Activated CD8-positive, alpha-beta memory T cell treated with anti-CD3 and anti-CD28 coated beads for 48 hours (primary cell): ENCODE measurements around the gene RAI14.

Experiments used
- DNase-seq, 3 experiments: peaks; one replicate each; pipeline ENCODE4 v3.0.0-alpha.2; 2020; ENCODE audit warnings: low read depth in 2 of 3, low spot score in 2 of 3

Gene RAI14

DNA sequence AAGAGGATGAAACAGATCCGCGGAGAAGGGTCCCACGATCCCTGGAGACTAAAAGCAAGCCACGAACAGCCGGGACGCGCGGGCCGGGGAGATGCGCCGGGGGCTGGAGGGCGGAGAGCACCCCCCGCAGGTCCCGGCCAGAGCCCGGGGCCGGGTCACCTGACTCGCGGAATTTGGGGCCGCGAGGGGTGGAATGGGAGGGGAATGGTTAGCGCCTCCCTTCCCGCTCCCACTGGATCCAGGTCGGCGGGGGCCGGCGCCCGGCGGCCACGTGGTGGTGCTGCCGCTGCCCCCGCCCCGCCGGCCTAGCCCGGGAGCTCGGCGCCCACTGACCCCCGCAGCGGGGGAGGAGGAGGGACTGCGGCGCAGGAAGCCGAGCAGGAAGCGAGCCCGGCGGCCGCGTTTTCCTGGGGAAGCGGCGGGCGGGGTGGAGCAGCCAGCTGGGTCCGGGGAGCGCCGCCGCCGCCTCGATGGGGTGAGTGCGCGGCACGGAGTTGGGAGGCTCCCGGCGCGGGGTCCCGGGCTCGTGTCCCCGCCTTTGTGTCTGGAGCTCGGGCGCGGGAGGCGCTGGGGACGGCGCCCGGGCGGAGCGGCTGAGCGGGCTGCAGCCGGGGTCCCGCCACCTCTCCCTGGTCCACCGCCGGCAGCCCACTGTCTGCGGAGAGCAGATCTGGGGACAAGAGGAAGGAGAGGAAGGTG, at the start of gene RAI14:
RAI14 (plus strand) TSS at position 328 of the 699 bp plus-strand sequence. CDS start 30,592 bp downstream, outside the sequence.
- DNase-seq: no peak

DNA sequence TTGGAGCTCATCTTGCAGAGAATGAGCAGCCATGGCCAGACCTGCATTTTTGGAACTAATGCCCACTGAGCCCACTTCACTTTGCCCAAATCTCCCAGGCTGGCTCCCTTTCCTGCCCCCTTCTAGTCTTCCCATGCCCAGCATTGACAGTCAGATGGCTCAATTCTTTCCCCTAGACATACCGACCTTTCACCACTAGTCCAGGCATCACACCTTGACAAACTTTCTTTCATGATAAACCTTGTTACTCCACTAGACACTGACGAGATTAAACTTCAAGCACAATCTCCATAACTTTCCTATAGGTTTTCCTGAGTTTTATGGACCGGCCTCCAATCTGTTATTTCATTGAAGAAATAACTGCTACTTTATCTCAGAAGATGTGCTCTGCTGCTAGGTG, 47.8 kb upstream of the RAI14 start:
- no peak for DNase-seq

DNA sequence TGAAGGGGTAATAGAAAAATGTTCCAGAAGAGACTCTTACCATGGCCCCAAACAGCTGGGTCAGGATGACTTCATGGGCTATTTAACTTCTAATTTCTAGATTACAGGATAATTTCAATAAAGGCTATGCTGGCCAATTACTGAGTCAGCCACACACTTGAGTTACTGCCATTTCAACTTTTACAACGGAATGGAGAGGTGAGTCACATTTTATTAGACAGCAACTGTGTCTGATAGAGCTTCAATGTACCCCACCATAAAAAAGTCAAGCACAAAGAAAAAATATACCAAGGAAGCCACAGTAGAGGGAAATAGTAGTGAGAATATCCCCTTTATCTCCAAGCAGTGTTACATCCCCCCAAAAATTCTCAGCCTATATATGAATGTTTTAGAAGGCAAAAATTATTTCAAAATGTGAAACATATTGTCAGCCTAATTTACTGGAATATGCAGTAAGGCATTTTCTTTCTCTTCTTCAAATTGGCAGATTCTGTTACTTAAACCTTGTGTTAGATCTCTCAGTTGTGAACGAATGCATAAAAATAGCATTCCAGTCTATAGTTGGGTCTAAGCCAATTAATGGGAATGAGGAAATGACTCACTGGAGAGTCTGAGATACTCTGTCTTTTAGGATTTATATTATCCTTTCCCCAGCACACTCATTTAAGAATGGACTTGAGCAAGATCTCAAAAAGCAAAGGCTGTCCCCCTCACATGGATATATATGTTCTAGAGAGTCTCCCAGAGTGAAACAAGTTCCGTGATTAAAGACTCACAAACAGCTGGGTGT, 47.1 kb upstream of the RAI14 start:
- no peak for DNase-seq

DNA sequence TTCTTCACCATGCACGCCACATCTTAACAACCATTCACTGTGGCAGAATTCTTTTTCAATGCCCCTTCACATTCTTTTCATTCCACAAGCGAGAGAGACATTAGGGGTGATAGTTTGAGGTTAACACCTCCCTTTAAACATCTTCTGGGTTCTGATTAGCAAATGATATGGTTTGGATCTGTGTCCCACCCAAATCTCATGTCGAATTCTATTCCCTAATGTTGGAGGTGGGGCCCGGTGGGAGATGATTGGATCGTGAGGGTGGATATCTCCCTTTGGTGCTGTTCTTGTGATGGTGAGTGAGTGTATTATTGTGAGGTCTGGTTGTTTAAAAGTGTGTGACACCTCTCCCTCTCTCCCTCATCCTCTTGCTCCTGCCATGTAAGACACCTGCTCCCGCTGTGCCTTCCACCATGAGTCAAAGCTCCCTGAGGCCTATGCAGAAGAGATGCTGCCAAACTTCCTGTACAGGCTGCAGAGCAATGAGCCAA, 46.1 kb upstream of the RAI14 start:
- no peak for DNase-seq

DNA sequence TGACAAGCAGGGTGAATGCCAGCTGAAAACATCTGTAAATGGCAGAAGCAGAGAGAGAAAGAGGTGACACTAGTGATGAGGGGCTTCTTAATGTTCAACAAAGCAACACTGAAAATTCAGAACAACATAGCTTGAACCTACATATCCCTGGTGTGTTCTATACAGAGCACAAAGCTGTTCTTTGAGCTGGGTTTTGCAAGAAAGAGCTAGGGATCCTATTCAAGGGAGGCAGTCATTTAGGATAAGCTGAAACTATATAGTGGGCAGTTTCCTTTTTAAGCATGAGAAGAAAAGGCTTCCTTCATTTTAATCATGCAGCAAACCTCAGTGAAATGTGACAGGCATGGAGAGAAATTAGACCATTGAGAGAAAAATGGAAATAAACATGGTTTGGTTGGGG, 45.6 kb upstream of the RAI14 start:
- DNase-seq: no peak

DNA sequence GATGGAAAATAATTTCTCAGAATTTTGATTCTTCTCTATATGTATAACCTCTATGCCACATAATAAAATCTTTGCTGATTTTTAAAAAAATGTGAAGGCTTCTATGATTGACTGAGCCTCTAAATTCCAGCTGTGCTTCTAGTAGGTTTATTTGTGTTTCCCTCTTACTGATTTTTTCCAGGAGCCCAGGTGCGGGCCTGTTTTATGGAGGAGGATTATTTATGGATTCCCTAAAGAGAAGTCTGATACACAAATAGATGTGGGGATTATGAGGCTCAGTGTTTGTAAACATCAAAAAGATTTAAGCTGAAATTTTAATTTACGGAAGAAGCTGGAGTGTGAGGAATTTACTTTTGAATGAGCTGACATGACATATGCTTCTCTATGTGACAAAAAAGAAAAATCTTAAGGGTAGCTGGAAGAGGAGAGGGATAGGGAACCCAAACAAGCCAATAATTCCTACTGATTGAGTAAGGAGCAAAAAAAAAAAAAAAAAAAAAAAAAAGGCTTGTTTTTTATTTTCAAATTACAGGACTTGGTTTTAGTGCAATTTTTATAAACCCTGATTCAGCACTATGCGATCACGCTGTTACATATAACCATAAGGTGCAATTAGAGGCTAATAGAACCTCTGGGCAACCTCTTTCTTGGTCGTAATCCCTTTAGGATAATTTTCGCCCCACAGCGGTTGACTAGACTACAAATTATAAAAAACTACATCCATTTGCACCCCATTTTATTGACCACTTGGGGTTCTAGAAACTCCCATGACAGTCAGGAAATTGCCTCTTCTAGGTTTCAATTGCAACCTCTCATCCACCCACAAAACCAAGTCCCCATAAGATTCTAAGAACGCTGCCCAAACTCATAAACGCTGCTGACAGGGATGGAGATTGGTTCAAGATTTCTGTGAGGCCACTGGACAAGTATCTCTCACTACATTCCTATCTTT, 44.4 kb upstream of the RAI14 start:
- no peak for DNase-seq

DNA sequence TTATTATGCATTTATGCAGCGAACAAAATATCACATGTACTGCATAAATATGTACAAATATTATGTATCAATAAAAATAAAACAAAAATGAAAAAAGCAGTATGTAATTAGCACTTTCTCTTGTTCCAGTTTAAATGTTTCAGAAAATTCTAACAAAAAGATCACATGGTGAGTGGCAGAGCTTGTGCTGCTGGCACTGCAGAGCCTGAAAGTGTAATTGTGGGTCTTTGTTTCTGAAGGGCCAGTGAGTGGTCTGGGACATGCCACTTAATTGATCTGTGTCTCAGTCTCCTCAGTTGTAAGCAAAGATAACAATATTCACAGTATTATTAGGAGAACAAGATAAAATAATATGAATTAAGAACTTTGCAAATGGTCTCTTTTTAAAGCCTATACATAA, 39.5 kb upstream of the RAI14 start:
- DNase-seq: no peak

DNA sequence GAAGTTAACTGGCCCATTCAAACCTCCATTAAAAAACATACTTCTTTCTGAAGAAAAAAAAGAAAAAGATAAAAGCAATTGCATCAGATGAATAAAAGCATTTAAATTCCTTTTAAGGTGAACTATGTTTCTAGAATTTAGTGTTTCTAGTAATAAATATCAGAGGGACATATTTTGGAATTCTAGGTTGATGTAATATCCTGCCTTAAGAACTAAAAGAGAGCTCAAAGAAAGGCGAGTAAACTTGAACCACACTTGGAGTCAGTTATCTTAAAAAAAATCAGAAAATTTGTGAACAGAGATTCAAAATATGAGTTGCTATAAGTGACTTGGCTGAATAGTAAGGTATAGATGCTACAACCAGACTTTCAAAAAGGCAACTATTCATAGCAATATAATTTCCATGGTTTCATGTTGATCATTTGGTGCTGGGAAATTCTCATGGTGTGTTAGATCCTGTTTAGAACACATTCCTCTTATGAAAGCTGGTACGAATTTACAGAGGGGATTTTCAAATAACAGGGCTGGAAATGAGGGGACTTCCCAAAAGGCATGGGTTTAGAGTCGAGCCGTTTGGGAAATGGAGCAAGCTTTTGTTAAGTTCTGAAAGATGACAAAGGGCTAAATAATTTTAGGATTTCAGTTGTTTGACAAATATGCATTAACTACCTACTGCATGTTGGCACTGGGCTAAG, 37.6 kb upstream of the RAI14 start:
- no peak for DNase-seq

DNA sequence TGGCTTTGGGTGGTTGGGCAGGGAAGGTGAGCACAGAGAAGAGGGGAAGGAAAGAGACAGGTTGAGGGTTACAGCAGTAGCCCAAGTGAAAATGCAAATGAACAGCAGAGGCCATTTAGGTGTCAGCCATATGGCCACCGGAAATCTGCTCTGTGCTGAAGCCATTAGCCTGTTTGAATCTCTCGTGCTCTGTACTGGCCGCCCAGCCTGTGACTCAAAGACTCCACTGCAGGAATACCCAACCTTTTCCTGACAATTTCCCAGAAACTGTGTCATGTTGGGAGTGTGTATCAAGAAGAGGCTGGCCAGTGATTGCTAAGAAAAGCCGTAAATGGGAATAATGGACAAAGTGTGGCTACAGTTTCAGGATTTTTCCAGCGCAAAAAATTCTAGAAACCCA, 35.9 kb upstream of the RAI14 start:
- no peak for DNase-seq

DNA sequence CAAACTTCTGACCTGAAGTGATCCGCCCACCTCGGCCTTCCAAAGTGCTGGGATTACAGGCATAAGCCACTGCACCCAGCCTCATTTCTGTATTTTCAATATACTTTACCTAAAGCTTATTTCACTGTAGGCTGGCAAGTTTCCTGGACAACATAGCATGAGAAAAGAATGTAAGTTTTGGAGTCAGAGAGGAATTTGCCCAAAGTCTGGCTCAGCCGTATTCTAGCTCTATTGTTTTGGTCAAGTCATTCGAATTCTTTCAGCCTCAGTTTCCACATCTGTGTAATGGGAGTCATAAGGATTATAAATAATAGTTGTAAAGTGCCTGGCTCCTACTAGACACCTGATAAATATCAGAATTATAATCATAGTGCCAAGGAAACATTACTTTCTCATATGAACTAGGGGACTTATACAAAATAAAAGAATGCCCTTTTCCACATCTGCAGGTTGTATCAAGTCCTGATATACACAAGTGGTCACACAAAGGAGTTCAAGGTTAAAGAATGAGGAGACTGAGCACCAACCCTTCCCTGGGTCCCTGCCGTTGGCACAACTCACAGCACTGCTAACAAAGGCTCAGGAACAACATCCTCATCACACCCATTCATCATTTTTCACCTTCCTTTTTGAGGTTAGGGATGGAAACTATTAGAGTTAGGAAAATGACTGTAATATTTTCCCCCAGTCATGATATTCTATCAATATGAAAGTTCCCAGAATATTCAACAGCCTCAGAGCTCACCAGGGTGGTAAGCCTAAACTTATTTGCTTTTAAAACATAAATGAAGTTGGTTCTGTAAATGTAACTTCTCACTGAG, 34.6 kb upstream of the RAI14 start:
- no peak for DNase-seq

DNA sequence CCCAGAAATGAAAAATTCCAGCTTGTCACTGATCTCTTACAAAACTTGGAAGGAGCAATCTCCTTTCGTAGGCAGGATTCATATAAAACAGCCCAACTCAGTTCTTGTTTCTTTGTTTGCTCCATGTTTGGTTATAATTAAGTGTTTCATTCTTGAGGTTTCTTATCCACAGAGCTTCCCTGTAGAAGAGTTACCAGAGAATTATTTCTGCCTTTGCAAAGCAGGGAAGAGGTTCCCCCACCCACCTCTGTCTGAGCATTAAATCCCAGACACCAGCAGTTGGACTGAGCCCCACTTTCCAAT, 34.1 kb upstream of the RAI14 start:
- DNase-seq: no peak

DNA sequence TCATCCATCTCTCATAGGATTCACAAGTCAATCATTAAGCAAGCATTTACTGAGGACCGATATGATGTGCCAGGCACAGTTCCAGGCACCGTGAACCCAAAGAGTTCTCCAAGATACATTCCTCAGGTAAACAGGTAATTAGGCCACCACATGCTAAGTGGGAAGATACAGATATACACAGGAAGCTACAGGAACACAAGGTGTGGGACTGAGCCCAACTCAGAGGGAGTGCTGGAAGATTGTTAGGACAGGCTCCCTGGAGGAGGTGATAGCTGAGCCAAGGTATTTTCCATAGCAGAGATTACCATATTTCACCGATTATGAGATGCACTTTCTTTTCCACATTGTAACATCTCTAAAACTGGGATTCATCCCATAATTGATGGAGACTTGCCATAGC, 31.4 kb upstream of the RAI14 start:
- no peak for DNase-seq

DNA sequence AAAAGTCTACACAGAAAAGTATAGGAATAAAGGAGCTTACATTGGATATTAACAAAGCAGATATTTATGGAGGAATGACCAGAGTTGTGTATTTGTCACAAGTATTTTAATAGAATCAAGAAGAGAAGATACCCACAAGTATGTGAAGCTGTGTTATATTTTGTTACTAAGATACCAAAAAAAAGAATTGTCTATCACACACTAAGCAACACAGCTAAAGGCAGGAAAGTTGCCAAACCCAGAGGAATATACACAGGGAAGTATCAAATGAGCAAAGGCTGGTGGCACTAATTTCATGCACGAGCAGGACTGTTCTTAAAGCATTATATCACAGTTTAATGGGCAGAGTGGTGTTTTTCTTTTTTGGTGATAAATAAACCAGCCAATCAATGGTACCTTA, 30.9 kb upstream of the RAI14 start:
- no peak for DNase-seq

DNA sequence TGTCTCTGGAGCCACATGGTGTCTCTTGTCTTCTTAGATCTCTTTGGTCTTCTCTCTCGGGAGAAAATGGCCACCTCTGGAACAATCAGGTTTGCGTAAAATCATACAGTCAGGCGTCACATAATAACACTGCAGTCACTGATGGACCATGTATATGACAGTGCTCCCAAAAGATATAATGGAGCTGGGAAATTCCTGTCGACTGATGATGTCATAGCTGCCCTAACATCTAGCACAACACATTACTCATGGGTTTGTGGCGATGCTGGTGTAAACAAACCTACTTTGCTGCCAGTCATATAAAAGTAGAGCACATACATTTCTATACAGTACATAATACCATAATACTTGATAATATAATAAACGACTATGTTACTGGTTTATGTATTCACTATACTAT, 30.1 kb upstream of the RAI14 start:
- no peak for DNase-seq

DNA sequence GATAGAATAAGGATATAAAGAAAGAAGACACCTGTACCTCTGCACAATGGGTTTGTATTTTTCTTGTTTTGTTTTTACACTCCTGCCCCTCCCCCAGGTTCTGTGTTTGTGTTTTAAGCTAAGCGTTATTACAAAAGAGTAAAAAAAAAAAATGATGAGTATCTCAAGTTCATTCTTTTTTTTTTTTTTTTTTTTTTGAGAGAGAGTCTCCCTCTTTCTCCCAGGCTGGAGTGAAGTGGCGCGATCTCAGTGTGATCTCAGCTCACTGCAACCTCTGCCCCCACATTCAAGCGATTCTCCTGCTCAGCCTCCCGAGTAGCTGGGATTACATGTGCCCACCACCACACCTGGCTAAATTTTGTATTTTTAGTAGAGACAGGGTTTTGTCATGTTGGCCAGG, 29.4 kb upstream of the RAI14 start:
- DNase-seq: no peak

DNA sequence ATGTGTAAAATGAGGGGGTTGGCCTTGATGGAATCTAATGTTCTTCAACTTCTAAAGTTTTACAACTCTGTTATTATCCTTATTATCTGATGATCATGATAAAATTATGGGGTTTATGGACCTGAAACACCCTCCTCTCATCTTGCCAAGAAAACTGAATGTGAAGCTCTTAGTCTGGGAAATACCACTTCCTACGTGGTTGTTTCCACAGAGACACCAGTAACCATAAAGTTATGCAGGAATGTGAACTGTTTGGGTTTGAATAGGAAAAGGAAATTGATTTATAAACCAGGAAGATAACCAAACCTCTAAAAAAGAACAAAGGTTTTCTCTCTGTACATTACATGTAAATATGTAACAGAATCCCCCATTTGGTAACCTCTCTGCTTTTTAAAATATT, 28.3 kb upstream of the RAI14 start:
- DNase-seq: no peak

DNA sequence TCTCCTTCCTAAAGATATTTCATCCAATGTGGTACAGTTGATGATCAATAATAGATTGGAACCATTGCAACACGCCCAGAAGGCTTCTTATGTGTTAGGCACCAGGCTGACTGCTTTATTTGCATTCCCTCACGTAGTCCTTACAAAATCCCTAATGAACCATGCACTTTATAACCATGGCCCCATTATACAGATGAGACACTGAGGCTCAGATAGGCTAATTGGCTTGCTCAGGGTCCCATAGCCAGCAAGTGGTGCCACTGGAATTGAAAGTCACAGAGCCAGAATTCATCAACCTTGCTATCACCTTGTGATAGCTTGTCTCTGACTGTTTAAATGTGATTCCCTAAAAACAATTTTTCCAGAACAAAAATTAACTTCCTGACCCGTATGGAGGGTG, 27.8 kb upstream of the RAI14 start:
- DNase-seq: no peak

DNA sequence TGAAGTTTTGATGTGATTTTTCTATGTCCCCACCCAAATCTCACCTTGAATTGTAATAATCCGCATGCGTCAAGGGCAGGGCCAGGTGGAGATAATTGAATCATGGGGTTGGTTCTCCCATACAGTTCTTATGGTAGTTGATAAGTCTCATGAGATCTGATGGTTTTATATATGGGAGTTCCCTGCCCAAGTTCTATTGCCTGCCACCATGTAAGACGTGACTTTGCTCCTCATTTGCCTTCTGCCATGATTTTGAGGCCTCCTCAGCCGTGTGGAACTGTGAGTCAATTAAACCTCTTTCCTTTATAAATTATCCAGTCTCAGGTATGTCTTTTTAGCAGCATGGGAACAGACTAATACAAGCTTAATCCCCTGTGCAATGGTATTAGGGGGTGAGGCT, 25.5 kb upstream of the RAI14 start:
- no peak for DNase-seq

DNA sequence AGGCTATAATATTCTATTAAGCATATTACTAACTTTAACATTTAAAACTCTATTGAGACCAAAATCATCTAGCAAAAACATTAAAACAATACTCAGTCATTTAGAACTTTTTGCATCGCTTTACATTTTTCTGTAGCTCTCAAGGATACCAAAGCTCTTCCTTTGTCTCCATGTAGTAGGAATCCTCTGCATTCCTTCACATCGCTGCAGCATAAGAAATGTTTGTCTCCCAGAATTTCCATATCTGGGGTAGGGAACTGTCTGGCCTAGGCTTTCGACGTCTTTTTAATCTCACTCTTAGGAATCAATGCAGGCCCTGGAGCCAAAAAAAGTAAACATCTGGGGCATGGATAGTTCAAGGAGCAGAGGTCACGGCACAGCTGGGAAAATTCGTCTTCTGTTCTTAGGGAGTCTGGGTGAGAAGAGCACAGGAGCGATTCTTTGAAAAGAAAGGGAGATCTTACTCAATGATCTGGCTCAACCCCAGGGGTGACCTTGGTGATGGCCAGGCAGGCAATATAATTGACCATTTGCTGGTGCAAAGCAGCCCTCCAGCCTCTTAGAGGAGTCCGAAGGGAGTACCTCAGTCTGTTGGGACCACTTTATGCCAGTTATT, 23.2 kb upstream of the RAI14 start:
- DNase-seq: no peak
